HG03196 (cell line): Measurements from ENCODE around the gene NFKB1.

Experiments
- ATAC-seq: cut with Tn5 transposase; IDR thresholded peaks from one replicate; pipeline ENCODE4 v1.9.1; 2021; ENCODE audit not compliant: unreplicated experiment

Gene NFKB1

DNA sequence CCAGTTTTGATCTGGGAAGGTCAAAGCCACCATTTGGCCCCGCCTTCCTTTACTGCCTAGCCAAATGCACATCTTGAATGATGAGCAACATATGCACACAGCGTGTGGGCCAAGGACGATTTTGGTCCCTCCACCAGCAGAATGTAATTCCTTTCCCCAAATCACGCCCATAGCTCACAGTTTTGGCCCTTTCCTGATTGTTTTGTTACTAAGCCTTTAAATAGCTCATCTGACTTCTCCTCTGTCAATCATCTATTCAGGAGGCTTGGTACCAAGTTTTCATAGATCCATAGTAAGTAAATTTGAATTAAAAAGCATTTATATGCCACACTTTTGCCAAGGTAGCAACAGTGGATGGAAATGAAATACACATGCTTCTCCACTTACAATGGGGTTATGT lies 123.3 kb downstream of the NFKB1 start:
- no peak for ATAC-seq

DNA sequence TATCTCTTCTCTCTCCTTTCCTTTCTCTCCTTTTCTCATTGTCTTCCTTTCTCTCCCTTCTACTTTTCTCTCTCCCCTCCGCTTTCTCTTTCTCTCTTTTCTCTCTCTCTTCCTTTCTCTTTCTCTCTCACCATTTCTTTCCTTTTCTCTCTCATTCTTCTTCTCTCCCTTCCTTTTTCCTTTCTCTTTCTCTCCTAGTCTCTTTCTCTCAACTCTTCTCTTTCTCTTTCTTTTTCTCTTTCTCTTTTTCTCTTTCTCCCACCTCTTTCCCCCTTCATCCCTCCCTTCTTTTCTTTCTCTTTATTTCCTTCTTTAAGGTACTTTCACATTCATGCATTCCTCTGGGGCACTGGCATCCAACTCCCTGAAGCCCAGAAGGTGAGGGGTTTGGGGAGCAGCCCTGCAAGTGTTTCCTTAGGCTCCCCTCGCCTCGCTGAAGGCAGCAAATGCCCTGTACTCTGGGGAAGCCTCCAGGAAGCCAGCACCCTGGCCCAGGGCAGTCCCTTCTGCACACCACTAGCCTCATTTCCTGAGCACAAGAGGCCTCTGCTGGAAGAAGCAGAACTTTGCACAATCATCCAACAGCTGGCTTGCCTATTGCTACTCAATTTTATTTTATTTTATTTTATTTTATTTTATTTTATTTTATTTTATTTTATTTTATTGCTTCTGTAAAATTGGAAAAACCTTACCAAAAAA lies 124.2 kb downstream of the NFKB1 start:
- ATAC-seq: peak; percentile 92

DNA sequence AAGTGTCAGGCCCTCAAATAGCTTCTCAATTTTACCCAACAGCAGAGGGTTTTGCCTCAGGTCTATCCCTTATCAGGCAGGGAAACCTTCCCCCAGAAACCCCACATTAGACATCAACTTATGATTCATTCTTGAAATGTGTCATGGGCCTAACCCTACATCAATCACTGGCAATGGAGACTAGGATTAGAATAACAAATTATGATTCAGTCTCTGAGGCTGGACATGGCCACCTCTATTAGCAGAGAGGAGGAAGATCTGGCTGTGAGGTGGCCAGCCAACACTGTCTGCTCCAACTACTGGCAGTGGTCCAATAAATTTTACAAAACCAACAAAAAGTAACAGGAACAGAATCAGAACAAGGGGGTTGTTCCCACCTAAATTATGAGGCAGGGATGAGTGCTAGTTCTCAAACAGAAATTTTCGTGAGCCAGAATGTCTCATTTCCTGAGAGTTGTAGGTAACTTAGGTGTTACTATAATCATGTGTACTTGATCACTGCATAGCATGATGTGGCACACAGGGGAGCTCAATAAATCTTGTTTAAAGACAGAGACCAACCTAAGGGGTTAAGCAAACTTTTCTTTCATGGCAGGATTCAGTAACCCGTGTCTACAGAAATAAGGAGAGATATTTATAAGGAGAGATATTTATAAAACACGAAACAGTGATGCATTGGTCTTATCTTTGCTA lies 126.8 kb downstream of the NFKB1 start:
- no peak for ATAC-seq

DNA sequence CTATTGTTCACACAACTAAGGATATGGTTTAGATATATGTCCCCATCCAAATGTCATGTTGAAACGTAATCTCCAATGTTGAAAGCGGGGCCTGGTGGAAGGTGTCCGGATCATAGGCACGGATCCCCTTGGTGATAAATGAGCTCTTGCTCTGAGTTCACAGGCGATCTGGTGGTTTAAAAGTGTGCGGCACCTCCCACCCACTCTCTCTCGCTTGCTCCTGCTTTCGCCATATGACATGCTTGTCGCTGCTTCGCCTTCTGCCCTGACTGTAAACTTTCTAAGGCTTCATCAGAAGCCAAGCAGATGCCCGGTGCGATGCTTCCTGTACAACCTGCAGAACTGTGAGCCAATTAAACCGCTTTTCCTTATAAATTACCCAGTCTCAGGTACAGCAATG lies 128.5 kb downstream of the NFKB1 start:
- no peak for ATAC-seq

DNA sequence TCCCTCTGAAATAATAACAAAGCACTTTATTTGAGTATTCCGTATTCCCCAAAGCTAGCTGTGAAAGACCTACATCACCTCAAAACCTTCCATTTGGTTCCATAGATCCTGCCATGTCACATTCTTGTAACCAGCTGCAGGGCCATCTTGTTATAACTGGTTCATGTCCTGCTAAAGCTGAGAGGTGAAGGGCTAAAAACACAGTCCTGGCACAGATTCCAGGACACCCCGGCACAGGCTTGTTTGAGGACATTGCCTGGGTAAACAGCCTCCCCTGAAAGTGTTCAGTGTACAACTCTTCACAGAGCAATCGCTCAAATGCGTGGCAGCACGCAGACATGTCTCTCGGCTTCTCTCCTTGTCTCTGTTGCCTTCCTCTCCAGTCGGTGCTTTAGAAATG lies 130.5 kb downstream of the NFKB1 start:
- ATAC-seq: no peak

DNA sequence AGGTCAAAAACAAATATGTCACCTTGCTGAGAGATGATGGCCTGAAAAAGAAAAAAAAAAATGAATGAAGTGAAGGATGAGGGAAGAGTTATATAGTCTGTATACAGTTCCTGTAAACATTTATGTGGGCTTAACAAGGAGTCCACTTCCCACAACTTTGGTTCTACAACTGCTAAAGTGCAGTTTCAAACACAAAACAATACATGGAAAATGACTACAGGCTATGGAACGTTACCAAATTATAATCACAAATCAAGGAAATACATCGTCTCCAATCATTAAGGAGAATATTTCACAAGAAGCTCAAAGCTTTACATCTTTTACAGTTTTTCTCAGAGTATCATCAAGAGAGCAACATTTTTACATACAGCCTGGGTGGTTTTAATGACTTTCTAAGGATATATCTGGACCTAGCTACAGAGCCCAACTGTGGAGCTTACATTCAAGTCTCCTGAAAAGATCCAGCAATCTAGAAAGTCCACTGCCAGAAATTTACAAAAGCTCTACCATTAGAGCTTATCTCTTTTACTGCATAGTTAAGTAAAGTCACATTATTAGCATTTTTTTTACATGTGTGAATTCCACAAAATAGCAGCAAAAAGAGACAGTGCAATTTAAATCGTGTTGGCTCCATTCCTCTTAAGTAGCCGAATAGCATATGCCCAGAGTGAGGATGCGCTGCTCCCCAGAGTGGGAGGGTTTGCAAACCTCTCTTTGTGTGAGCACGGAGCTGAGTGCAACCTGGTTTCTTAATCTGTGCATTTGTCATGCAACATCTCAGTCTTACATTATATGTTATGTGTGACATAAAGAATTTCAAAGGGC lies 131.3 kb downstream of the NFKB1 start:
- no peak for ATAC-seq

DNA sequence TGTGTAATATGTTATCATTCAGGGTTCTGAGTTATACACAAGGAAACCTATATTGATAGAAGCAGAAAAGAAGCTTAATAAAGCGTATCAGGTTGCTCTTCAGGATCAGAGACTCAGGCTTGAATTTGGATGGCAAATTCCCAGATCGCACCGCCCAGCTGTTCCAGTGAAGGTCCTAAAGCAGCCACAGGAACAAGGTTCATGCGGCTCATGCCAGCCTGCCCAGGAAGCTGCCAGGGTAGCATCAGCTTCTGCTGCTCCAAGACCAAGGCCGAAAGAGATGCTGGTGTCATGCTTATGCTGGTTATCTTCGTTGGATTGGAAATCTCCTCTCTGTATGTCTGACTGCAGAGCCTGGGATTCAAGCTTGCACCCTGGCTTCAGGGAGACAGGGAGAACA lies 131.9 kb downstream of the NFKB1 start:
- no peak for ATAC-seq

DNA sequence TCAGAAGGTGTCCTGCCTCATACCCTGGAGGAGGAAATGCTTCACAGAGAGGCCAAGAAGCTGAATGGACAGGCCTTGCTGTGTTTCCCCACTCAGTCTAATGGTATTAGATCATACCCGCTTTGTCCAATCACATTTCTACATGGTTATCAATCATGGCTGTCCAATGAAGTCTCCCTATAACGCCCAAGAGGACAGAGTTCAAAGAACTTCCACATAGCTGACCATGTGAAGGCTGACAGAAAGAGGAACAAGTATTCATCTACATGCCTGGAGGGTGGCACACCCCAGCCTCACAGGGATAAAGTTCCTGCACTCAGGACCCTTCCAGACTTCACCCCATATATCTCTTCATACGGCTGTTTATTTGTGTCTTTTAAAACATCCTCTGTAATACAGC lies 136.2 kb downstream of the NFKB1 start:
- ATAC-seq: no peak

DNA sequence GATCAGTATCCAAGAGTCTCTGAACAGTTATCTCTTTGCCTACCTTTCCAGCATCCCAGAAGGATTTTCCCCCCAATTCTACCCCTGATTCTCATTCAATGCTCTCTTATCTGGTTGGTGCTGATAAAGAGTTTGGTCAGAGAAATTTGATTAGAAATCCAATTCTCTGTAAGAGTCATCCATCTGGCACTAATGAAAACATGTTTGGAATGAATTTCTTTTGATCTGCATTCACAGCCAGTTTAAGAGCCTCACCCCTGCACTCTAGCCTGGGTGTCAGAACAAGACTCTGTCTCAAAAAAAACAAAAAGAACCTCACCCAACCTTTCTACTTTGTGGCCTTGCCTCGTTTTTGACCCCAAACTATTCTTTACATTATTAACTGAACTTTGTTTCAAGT lies 137.5 kb downstream of the NFKB1 start:
- no peak for ATAC-seq

DNA sequence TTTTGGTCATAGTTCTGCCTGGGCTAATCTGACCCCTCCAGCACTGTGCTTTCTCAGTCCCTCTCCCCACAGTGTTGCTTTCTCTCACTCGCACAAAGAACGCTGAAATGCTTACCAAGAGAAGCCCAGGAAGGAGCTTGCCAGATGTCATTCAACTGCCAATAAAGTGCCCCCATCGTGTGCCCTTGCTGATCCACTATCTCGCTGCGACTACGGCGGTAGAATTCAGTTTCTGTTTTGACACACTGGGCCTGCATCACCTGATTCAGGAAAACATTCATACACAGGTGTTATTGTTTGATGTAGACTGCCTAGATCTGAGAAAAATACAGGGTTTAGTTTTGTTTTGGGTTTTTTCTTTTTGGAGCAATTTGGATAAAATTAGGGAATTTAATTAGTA lies 138.4 kb downstream of the NFKB1 start:
- no peak for ATAC-seq

DNA sequence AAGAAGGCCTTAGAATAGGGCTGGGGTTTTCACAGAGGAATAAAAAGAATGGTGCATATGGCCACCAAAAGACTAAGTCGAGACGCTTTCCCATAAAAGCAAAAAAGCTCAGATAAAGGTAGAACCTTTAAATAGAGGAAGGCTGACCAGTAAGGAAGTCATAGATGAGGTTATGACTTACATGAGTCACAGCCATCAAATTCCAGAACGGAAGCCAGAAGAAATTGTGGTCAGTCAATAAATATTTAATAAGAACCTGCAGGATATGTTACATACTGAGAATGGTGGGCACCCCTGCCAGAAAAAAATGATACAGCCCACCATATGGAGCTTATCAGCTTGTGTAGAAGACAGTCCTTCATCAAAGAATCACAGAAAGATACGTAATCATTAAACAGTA lies 139.5 kb downstream of the NFKB1 start:
- ATAC-seq: no peak

DNA sequence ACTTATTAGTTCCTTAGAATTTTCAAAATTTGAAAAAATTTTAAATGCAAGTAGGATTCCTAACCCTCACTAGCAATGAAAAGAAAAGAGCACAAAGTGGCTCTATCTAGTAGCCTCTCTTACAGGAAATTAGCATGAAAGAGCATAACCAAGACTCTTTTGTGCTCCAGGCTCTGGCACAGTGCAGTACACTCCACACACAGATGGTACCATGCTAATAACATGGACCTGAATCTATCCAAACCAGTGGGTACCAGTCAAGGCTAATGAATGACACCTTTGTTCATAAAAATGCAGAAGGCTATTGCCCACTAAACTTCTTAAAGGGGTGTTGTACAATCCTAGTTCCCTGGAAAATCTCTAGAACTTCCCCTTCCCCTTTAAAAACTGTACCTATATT lies 140.6 kb downstream of the NFKB1 start:
- ATAC-seq: no peak

DNA sequence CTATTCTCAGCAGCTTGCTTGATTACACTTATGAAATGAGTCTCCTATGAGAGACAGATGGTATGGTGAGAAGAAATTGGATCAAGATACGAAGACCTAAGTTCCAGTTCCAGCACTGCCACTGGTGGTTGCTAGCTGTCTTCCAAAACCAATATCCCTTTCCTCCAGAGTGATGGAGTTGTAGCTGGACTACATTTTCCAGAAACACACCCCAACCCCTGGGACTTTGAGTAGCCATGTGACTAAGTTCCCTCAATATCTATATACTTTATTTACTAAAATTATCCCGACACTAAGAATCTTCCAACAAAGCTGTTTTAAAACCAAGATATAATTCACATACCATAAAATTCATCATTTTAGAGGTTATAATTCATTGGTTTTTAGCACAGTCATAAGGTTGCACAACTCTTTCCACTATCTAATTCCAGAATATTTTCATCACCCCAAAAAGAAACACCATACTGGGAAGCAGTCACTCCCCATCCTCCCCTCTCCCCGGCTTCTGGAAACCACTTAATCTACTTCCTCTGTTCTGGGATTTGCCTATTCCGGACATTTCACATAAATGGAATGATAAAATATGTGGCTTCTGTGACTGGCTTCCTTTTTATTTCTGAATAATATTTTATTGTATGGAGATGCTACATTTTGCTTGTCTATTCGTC lies 141.6 kb downstream of the NFKB1 start:
- no peak for ATAC-seq

DNA sequence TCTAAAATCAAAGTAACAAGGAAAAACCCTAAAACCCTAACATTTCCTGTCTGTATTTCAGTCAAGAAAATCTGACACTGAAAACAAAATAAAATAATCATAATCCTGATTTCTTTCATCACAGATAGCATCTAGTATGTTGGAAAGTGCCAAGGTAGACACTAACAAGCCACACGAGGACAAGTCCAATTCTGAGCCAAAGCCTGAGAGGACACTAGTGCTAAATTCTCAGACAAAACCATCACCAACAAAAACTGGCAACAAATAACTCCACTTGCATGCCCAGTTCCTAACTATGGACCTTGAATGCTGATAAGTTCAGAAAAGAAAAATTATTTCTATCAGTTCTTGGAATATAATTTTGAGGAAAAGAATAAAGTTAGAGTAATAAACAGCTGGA lies 146.0 kb downstream of the NFKB1 start:
- no peak for ATAC-seq

DNA sequence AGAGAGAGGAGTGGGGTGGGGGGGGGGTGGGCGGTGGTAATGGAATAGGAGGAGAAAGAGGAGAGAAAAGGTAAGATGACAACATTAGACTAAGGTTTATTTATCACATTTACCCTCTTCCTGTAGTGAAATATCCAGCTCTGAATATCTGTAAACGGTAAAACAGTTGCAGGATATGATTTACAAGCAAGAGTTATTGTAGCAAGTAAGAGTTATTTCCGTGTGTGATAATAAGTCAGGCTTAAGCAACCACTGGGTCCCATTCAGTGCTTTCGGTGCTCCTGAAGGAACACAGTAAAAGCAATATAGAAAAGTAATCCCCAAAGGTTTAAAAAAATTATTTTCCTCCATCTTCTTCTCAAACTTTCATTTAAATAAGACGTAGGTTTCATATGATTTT lies 156.0 kb downstream of the NFKB1 start:
- ATAC-seq: no peak

DNA sequence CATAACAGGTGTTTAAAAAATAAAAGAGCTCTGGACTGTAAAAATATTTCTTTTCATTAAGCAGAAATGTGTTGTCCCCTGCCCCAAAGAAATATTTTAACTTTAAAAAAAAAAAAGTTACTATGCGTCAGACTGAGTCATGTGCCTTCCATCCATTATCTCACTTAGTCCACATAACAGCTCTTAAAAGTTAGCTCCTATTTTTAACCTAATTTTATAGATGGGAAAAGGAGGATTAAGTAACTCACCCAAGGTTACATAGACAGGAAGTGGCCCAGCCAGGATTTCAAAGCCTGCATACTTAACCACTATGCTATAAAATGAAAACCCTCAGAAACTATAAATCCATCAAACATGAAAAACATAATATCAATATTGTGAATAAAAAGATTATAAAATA lies 161.9 kb downstream of the NFKB1 start:
- no peak for ATAC-seq

DNA sequence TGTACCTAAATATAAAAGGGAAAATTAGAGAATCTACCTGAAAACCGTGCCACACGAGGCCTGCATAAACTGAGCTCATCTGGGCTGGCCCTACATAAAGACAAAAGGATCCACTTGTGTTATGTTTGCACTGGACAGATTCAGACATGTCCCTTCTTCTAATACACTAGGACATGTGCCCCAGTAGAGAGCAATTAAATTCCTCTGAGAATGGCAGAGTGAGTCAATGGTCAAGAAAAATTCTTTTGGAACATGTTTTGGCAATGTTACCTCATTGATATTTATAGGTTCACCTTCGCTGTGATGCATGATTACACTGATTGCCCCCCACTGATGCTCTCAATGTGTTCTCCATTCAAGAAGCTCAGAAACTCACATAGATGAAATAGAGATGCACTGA lies 164.4 kb downstream of the NFKB1 start:
- ATAC-seq: no peak
